H1 (cell line): ENCODE data around the gene KCNC2.

ENCODE experiments used
- NRF1 ChIP-seq: IDR thresholded peaks from 2 replicates; pipeline ENCODE4 v1.6.1; 2011; ENCODE audit warnings: mild to moderate bottlenecking, low read depth, low read length, improper control_type of control experiment
- POLR2A ChIP-seq, 2 experiments: IDR thresholded peaks; 1 replicate in 1 of 2; 2 replicates in 1 of 2; pipeline ENCODE4 v1.6.1; 2011; ENCODE audit warnings: low read depth in 2 of 2, low read length in 2 of 2, mild to moderate bottlenecking in 2 of 2; ENCODE audit errors: control extremely low read depth in 1 of 2

GRCh38 chr12:75115748-75116147, 93.9 kb downstream of the KCNC2 start:
- TF ChIP-seq POLR2A (IDR thresholded peaks at IDR 0.05; ENCODE audit: control extremely low read depth in 1 of 2, low read depth in 2 of 2, low read length in 2 of 2) (no peak), NRF1 (no peak)
